ENCODE results near the gene FBXO42.
"Not testable (repeated sequence)": the region's sequence is repeated elsewhere in the genome, so short reads cannot be mapped to it uniquely, and the experiment has no call there.

The FBXO42 gene

DNA sequence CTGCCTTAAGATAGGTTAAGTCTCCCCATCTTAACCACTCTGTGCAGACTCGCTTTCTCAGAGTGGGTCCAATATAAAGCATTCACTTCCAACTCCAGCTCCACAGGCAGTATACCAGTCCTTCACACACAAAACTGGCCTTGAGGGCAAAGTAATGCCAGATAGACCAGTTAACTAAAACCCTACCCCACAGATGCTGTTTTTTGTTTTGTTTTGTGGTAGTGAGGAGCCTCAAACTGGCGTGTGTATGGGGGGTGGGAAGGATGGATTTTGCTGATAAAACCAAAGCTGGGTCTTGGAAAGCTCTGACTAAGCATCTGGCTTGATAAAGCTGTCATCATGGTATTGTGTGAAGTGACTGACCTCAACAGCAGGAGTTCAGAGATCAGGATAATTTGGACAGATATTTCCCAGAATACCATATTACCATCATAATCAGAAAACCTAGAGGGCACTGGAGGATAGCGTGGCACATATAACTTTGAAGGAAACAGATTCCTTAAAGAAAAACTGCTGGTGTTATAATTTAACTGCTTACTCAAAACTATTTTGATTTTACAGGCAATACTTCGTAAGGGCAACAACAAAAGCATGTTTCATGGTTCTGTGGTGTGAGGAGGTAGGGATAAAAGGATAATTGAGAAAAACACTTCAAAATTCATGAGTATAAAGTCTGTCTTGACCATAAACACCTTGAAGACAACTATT is 85.7 kb downstream of the FBXO42 start:
- in situ Hi-C loops (cut with MboI; ENCODE audit: low sequenced_read_pairs) = no loop called here

DNA sequence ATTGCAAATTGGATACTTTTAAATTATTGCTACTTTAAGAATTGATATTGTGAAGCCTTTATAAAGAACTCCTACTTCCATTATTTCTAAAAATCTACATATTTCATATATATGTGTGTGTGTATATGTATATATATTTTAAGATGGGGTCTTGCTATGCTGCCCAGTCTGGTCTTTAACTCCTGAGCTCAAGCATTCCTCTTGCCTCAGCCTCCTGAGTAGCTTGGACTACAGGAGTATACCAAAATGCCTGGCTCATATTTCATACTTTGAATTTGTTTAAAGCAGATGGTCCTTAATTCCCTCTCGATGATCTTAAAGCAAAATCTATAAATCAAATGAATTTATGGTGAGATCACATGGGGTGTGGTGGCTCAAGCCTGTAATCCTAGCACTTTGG is 90.2 kb downstream of the FBXO42 start:
- in situ Hi-C loops (cut with MboI; ENCODE audit: low sequenced_read_pairs) = no loop called here

DNA sequence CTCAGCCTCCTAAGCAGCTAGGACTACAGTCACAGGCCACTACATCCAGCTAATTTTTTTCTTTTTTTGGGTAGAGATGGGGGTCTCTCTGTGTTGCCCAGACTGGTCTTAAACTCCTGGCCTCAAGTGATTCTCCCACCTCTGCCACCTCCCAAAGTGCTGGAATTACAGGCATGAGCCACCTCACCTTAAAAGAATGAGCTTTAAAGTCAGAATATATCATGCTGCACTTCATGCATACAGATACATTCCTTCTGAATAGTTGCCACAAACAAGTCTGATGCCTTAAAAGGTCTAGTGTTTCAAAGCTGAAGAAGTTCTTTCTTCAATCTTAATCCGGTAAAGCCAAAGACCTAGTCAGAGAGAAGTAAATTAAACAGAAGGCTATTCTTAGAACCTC is 91.5 kb downstream of the FBXO42 start:
- in situ Hi-C loops (cut with MboI; ENCODE audit: low sequenced_read_pairs) = no loop called here

DNA sequence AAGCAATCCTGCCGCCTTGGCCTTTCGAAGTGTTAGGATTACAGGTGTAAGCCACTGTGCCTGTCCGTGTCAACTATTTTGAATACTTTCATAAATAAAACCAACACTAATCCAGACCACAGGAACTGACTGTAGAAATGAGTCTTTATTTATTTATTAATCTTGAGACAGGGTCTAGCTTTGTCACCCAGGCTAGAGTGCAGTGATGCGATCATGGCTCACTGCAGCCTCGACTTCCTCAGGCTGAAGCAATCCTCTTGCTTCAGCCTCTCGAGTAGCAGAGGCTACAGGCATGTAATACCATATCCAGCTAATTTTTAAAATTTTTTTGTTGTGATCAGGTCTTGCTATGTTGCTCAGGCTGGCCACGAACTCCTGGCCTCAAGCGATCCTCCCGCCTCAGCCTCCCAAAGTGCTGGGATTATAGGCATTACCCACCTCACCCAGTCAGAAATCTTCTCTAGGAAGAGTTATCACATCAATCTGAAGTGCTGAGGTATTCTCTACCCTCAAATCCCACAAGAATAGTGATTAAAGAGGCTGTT is 93.6 kb downstream of the FBXO42 start:
- in situ Hi-C loops (cut with MboI; ENCODE audit: low sequenced_read_pairs) = no loop called here

DNA sequence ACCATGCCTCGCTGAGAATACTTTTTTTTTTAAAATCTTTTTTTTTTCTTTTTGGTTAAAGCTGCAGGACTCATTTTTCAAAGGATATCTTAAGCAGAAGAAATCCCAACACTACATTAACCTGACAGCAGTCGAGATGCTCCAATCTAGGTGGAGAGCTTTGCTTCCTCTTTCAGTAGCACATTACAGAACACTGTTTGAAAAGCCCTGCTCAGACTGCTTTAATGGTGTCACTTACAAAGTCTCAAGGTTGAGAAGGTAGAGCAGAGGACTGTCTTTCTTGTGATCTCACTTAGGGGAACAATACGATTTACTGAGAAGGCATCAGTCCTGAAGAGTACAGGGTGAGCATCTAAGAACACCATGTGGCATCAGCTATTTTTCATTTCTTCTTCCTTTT is 94.3 kb downstream of the FBXO42 start:
- in situ Hi-C loops (cut with MboI; ENCODE audit: low sequenced_read_pairs) = no loop called here

DNA sequence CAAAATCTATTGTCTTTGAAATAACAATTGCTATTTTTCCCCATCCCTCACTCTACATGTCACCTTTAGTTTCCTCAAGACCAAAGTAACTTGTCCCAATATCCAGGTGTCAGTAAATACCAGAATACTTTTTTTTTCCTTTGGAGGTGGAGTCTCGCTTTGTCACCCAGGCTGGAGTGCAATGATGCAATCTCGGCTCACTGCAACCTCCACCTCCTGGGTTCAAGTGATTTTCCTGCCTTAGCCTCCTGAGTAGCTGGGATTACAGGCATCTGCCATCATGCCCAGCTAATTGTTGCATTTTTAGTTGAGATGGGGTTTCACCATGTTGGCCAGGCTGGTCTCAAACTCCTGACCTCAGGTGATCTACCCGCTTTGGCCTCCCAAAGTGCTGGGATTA is 94.7 kb downstream of the FBXO42 start:
- in situ Hi-C loops (cut with MboI; ENCODE audit: low sequenced_read_pairs) = not testable (repeated sequence)

DNA sequence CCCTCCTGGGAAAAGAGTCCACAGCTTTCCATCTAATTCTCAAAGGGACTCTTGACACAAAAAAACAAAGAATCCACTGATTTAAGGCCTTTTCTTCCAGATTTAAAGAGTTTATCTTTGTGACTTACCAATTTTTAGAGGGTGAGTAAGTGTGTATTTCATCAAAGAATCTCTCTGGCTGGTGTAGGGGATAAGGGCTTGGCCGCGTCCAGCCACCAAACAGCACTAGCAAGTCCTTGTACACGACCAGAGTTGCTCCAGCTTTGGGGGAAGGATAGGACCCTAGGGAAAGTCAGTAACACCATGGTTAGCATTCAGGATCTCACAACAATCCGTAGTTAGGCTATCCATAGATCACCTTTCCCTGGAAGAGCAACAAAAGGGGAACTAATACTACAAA is 95.8 kb downstream of the FBXO42 start:
- in situ Hi-C loops (cut with MboI; ENCODE audit: low sequenced_read_pairs) = no loop called here

DNA sequence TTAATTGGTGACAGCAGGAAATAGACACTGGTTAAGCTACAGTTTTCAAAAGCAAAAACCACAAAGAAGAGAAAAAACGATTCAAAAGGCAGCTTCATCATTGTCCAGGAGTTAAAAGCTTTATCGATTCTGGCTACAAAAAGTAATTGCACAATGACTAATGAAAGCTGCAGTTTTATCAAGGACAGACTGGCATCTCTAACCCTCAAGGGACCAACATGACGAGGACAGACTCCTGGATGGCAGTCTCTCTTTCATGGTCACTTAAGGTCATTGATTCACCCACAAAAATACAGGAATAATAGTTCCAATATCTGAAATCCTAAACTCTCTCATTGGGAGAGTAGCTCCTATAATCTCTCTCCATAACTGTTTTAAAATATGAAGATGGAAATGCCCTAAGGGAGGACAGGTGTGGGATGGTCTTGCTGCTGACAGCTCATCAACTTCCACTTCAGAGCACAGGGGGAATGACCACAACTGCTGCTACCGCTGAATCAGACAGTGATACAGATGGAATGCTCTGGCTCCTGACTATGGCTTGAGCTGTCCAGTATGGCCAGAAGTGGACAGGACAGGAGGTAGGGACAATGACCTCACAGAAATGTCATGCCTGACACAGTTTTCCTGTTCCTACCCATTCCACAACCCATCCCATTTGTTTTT is 97.9 kb downstream of the FBXO42 start:
- in situ Hi-C loops (cut with MboI; ENCODE audit: low sequenced_read_pairs) = no loop called here

DNA sequence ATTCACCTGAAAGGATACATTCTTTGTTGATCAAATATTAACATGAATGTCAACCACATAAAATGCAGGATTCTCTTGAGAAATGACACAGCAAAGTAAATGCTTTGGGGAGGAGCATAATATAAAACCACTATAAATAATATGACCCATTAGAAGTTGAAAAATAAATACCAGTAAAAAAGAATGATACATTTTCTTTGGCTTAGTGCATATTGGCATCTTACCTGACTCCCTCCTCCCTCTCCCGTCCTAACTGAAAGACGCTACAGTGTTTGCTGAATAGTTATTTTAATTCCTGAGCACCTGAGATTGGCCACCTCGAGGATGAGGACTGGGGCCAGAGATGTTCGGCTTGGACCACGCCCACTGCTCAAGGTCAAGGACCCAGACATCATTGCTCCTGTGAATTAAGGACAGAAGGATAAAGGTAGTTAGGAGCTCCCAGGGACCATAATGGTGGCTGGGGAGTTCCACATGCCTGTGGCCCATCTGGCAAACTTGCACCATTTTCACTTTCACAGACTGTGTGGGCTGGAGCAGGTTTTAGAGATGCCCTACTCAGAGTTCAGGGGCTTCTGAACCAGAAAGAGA is 98.9 kb downstream of the FBXO42 start:
- in situ Hi-C loops (cut with MboI; ENCODE audit: low sequenced_read_pairs) = no loop called here

DNA sequence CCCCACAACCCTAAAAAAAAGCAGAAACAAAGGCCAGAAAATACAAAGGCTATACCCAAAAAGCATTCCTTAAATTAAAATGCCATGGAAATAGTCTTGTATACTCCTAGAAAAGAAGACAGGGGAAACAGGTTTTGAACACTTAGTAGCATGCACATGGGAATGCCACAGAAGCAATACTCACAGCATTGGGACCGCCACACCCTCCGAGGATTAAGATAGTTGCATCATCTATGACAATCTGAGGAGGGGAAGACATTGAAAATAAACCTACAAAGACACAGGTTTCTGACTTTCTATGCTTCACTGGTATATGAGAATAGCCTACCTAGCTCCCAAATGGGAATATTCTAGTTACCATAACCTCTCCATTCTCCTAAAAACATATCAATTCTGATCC is 99.4 kb downstream of the FBXO42 start:
- in situ Hi-C loops (cut with MboI; ENCODE audit: low sequenced_read_pairs) = no loop called here

DNA sequence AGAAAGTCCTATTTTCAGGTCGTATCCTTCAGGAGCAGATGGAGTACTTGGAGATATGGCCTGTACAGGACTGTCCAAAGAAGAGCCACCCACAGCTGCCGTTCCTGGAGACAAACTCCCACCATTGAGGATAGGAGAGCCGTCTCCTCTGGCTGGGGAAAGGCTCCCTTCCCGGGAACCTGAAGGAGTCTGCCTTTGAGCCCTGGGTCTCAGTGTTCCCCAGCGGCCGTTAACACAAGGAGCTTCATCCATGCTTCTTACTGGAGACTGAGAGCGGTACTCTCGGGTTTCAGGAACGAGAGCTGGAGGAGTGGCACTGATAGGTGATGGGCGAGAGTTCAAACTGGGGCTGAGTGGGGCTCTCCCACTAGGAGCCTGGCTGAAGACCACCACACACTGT is 100.9 kb downstream of the FBXO42 start:
- in situ Hi-C loops (cut with MboI; ENCODE audit: low sequenced_read_pairs) = no loop called here

DNA sequence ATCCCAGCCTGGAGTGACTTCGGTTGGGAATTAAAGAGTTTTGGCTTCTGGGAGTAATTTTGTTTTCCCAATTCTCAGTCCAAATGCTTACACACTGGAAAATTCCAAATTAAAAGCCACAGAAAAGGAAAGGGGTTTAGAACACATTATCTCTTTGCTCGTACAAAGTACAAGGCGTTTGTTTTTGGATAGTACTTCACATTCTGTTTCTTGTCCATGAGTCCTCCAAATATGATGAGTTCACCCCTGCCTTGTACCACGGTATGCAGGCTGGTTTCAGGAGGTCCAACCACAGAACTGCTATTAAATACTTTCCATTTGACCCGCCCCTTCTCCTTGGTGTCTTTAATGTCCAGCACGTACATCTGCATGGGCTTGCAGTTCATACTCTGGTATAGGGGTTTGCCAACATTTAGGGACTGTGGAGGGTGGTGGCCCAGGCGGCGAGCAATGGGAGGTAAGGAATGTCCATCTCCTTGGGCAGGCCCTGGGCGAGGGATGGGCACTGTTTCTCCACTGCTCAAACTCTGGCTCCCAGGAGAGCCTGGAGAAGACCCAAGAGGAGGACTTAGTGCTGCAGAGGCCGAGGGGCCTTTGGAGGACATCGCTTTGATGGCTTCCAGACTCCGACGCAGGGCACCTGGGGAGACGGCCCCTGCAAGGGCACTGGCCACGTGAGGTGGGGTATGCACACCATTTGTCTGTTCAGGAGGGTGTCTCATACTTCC is 101.6 kb downstream of the FBXO42 start:
- in situ Hi-C loops (cut with MboI; ENCODE audit: low sequenced_read_pairs) = no loop called here

DNA sequence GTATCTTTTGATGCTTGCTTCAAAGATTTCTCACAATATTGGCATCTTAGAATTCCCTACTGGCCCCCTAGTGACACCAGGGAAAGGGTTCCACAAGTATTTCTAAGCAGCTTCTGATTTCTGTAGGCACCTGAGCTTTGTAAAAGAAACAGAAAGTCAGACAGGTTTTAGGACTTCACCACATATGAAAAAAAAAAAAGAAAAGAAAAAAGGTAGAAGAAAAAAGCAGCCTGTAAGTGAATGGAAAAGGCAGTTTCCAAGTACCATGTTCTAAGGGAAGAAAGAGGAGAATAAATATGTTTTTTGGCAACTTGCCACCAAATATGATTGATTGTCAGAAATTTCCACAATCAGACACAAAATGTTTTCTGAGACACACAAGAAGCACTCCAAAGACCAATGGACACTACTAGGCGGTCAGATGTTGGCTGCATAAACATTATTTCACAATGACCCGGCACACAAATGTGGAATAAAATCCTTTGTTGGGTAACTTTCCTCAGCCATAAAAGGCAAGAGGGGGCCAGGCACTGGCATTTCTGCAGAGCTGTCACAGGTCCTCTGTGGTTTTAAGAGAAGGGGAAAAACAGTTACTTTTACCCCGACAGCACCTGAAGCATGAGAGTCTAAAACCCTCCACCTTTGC is 102.6 kb downstream of the FBXO42 start:
- in situ Hi-C loops (cut with MboI; ENCODE audit: low sequenced_read_pairs) = no loop called here

DNA sequence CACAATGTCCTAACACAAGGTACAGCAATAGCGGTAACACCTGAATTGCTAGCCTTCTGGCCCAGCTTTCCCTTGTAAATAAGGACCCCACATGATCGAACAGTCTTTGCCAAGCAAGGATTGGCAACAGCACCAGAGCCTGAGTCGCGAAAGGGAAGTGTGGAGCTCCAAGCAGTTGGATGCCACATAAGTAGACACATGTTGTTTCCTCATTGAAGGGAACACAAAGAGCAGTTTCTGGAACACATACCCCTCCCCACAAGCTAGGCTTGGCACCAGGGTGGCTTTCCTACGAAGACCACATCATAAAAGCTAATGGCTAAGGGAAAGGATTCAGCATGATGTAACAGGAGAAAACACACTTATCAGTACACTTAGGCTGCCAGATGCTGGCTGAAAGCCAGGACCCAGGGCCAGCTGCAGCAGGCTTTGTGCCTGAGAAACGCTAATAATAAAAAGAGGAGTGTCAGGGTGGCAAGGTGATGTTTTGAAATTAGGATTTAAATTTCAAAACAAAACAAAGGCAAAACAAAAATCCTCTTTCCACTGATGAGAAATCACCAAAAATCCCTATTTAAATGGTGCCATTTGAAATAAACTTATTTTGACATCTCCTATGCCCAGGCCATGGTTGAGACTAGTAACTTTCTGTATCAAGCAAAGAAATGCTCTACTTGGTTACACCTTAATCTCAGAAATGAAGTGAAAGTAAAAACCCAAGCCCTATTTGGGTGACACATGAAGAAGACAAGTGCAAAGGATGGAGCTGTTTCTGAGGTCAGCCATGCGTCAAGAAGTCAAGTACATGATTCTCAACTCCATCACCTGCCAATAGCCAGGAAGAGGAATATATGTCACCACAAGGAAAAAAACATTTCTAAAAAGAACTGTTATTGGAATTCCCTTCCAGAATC is 103.4 kb downstream of the FBXO42 start:
- in situ Hi-C loops (cut with MboI; ENCODE audit: low sequenced_read_pairs) = no loop called here

DNA sequence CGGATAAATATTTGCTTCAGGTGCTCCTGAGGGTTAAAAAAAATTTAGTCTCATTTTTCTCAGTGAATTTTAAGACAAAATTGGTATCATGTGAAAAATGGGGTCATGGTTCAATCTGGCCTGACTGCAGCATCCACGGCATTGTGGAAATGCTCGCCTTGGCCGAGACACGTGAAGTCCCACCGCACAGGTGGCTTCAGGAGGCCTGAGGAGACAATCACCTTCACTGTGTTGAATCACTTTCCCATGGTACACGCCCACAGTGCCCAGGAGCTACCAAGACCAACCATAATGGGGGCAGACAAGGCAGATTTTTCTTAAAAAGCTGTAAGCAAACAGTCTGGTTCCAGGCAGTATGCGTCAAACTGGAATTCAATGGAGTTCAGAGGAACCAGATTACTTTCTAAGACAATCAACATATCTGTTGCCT is 104.3 kb downstream of the FBXO42 start:
- in situ Hi-C loops (cut with MboI; ENCODE audit: low sequenced_read_pairs) = no loop called here

DNA sequence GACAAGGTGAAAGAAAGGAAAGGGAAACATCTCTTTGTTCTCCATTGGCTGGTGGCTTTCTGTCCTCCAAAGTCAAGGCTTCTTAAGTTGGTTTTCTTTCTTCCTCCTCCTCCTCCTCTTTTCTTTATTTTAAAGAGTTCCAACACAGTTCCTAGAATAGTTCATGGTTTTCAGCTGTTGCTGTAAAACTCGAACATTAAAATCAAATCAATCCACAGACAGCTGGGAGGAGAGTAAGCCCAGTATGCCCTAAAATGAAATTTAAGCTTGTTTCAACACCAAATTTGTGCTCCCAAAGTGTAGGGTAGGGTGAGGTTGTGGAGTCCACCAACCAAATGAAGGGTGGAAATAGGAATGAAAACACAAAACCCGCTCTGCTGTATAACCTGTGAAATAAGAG is 104.8 kb downstream of the FBXO42 start:
- in situ Hi-C loops (cut with MboI; ENCODE audit: low sequenced_read_pairs) = no loop called here

DNA sequence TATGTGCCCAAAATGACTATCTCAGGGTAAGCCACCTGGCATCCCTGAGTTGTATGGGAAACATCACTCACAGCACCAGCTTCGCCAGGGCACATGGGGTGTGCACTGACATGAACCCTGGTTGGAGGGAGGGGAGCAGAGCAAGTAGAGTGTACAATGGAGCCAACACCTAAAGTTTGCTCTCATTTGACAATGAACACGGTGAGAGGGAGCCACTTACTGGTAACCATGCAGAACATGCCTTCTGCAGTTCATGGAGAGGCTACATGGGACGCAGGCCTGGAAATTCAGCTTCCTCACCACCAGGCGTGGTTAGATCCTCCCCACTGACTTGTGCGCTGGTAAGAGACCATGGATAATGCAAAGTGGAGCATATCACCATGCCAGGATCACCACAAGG is 105.3 kb downstream of the FBXO42 start:
- in situ Hi-C loops (cut with MboI; ENCODE audit: low sequenced_read_pairs) = no loop called here

DNA sequence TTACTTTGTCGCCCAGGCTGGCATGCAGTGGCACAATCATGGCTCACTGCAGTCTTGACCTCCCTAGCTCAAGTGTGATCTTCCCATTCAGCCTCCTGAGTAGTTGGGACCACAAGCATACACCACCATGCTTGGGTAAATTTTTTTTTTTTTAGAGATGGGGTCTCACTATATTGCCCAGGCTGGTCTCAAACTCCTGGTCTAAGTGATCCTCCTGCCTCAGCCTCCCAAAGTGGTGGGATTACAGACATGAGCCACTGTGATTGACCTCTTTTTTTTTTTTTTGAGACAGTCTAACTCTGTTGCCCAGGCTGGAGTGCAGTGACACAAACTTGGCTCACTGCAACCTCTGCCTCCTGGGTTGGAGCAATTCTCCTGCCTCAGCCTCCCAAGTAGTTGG is 106.0 kb downstream of the FBXO42 start:
- in situ Hi-C loops (cut with MboI; ENCODE audit: low sequenced_read_pairs) = not testable (repeated sequence)

DNA sequence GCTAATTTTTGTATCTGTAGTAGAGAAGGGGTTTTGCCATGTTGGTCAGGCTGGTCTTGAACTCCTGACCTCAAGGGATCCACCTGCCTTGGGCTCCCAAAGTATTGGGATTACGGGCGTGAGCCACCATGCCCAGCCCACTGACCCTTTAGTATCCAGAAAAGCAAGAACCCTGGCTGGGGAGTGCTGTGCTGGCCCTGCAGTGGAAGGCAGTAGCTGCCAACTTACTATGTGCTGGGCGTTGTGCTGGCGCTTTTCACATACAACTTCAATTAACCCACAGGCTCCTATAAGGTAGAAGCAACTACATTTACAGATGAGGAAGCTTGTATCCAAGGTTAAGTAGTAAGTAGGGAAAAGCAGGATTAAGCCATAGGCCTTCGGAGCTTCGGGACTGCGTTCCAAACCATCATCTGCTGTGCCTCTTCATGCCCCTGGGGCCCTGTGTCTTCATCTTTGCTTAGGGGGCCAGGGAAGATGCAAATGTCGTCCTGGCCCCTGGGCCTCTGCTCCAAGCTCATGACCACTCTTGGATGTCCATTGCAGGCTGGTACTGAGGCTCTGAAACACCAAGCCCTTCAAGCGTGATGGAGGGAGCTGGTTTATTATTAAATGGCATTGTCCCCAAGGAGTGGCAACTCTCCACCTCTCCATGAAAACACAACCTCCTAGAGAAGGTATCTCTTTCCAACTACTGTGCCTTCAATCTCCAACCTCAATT is 106.6 kb downstream of the FBXO42 start:
- in situ Hi-C loops (cut with MboI; ENCODE audit: low sequenced_read_pairs) = no loop called here
